Stimulated activated CD4-positive, alpha-beta T cell treated with anti-CD3 and anti-CD28 coated beads, Interleukin-4, amount 100 ng/mL, for 4 hours (primary cell): ENCODE results near the gene MAP3K7CL.

ENCODE experiments used
- DNase-seq, 2 experiments: peaks; one replicate each; pipeline ENCODE4 v3.0.0-alpha.2; 2020

Gene MAP3K7CL

DNA sequence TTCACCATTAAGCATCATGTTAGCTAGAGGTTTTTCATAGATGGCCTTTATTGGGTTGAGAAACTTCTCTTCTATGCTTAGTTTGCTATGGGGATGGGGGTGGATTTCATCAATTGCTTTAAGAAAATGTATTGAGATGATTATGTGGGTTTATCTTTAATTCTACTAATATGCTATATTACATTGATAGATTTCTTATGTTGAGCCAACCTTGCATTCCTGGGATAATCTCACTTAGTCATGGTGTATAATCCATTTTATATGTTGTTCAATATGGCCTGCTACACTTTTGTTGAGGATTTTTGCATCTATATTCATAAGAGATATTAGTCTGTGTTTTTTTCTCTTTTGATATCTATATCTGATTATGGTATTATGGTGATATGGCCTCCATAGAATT lies 70.7 kb downstream of the MAP3K7CL start:
- no peak for DNase-seq

DNA sequence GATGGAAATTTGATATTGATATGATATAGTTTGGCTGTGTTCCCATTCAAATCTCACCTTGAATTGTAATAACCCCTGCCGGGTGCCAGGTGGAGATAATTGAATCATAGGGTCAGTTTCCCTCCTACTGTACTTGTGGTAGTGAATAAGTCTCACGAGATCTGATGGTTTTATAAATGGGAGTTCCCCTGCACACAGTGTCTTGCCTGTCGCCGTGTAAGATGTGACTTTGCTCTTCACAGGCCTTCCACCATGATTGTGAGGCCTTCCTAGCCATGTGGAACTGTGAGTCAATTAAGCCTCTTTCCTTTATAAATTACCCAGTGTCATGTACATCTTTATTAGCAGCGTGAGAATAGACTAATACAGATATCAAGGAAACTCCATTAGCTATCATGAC lies 74.6 kb downstream of the MAP3K7CL start:
- no peak for DNase-seq

GRCh38 chr21:29205988-29206387 lies 75.5 kb downstream of the MAP3K7CL start:
- DNase-seq, result no peak

DNA sequence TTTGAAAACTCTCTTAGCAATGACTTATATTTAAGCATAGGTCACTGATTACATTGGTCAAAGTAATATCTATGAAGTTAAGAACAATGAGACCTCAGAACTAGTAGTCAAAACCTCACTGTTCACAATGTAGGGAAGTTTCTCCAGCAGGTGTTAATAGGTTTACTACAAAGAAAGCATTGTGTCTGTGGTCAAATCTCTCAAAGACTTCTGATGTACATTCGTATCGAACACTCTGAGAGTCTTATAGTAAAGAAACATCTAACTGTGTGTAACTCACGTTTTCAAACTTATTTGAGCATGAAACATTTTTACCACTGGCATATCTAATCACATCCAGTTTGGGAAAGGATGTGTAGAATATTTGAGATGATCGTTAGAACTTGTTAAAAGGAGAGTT lies 76.0 kb downstream of the MAP3K7CL start:
- no peak for DNase-seq

- DNase-seq, result no peak
Measured at GRCh38 chr21:29207201-29207600, 76.8 kb downstream of the MAP3K7CL start.

DNA sequence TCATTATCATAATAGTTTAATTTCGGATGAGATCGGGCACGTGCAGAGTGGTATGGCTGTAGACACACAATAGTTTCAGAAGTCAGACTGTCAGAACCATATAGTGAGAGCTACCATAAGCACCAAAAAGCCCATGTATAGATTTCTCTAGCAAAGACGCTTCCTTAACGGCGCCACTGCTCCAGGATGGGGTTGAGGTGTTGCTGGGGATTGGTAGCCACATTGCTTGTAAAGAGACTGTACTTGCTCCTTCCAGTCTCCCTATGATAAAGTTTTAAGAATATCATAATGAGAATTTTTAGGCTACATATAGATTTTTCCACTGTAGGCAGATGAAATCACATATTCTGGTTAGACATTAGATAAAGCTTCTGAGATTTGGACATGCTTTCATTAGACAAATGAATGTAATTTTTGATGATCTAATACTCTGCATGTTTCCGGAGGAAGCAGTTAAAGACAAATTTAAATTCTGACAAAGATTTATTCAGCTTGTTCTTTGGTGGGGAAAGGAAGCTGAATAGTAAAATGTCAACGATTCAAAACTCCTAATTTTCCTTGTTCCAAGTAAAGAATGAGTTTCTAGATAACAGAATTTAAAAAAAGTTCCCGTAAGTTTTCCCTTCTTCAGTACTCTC lies 77.7 kb downstream of the MAP3K7CL start:
- no peak for DNase-seq

DNA sequence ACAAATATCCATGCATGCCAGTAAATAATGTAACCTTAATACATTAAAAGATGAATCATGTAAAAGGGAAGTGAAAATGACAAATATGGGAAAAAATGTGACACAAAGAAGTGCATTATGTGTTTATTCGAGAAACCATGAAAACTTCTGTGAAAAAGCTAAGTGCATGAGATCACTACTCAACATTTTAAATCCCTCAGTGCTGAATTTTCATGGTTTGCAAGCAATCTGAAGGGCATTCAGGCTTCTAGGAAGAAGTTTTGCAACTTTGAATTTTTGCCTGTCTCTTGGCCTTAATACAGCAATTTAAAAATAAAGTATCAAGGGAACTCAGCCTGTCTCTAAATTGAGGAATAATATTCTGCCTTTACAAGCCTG lies 78.2 kb downstream of the MAP3K7CL start:
- no peak for DNase-seq

- DNase-seq, result no peak
Measured at GRCh38 chr21:29209696-29210095, 79.3 kb downstream of the MAP3K7CL start.

DNA sequence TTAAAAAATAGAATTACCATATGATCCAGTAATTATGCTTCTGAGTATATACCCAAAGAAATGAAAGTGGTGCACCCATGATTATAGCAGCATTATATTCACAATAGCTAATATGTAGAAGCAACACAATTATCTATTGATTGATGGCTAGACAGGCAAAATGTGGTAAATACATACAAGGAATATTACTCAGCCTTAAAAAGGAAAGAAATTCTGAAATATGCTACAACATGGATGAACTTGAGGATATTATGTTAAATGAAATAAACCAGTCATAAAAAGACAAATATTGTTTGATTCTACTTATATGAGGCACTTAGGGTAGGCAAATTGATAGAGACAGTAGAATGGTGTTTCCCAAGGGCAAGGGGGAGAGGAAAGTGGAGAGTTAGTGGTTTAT lies 80.8 kb downstream of the MAP3K7CL start:
- DNase-seq, result no peak

GRCh38 chr21:29212446-29212845 lies 82.0 kb downstream of the MAP3K7CL start:
- no peak for DNase-seq

DNA sequence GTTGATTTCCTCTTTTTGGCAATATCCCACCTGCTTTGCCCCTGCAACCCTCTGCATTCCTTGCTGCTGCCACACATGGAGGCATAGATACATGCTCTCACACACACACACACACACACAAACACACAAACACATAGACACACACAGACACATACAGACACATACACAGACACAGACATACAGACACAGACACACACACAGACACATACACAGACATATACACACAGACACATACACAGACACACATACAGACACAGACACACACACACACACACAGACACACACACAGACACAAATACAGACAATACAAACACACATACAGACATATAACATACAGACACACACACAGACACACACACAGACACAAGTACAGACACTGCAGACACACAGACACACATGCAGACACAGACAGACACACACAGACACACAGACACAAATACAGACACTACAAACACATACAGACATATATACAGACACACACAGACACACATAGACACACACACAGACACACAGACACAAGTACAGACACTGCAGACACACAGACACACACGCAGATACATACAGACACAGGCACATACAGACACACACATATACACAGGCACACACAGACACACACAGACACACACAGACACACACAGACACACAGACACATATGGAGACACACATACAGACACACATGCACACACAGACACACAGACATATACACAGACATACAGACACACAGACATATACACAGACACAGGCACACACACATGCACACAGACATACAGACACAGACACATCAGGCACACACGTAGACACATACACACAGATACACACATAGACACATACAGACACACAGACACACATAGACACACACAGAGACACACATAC lies 83.3 kb downstream of the MAP3K7CL start:
- DNase-seq, result no peak

DNA sequence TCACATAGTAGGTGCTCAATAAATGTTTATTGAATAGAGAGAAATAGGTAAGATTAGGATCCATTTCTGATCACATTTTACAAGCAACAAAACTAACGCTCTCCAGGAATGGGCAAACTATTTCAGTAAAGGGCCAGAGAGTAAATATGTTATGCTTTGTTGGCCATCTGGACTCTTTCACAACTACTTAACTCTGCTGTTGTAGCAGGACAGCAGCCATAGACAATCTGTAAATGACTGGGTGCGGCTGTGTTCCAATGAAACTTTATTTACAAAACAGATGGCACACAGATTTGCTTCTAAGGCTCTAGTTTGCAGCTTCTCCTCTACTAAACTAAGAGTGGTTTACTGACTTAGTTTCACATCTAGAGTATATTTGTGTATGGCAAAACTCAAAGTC lies 85.3 kb downstream of the MAP3K7CL start:
- no peak for DNase-seq

DNA sequence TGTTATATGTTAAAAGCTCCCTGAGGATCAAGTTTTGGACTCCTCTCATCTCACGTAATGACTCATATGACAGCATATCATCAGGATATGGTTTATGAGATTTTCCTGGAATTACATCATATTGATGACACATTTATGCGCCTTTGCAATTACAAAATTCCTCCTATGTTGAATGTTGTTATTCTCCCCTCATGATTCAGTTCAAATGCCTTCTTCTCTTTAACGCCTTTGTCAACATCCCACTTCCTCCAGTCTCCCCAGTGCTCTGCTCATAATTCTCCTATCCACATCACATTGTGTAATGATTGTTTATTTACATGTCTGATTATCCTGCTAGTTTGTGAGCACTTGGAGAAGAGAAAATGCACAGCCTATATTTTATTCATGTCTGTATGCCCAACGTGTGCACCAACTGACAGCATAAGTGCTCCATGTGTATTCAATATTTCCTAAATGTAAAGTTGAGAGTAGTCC lies 87.4 kb downstream of the MAP3K7CL start:
- no peak for DNase-seq

DNA sequence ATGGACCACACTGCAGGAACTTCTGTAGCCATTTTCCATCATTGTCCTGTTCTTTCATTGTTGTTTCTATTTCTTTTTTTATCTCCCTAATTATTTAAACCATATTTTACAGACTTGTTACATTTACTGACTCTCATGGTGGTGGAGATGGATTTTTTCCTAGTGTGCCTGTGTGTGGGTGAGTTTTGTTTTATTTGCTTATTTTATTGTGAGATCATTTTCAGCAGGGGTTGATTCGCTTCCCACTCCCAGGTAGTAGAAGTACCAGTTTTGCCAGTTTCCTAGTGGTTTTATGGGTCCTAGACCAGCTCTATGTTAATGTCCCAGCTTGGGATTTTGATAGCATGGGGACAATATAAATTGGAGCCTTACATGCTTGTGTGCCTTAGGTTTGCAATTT lies 88.3 kb downstream of the MAP3K7CL start:
- DNase-seq, result no peak

- DNase-seq, result no peak
Measured at GRCh38 chr21:29219165-29219770, 88.8 kb downstream of the MAP3K7CL start.

DNA sequence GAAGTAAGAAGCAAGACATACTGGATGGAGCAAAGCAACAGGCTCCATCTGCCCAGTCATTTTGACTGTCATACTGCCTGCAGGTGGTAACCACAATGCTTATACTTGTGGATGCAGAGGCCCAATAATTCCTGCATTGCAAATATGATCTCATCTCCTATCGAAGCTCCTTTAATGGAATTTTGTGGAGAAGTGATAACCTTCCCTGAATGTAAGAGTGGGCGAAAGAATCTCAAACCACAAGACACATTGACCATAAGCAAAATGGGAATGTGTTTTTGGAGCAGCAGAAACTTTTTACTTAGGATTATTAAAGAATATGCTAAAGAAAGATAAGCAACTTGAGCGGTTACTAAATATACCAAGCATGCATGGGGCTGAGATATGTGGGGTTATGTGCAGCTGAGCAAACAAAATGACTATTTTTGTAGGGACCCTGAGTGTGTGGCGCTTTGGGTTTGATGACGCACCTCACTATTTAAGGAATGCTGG lies 90.9 kb downstream of the MAP3K7CL start:
- no peak for DNase-seq

DNA sequence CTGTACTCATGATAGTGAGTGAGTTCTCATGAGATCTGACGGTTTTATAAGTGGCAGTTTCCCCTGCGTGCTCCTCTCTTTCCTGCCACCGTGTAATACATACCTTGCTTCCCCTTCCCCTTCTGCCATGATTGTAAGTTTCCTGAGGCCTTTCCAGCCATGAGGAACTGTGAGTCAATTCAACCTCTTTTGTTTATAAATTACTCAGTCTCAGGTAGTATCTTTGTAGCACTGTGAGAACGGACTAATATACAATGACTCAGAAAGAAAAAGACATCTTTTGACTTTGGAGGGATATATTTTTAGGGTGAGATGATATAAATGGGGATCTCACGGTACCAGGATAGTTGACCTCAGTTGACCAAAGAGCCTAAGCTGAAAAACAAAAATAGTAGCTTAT lies 93.6 kb downstream of the MAP3K7CL start:
- DNase-seq, result no peak
